HepG2 (cell line): ENCODE measurements around the gene SPOP. TPM values are rescaled to one million over a fixed set of nuclear protein-coding genes. Genes with fewer than 3 reads are reported as not detected.

ENCODE experiments used
- GABPA ChIP-seq, 2 experiments: IDR thresholded peaks; 2 replicates each; pipeline ENCODE4 v1.6.1; 2011 to 2016; ENCODE audit warnings: low read depth in 2 of 2, low read length in 1 of 2, missing biosample characterization in 1 of 2, missing genetic modification characterization in 1 of 2
- GMEB1 ChIP-seq: sonication (generic); formaldehyde crosslinking; IDR thresholded peaks from 2 replicates; pipeline ENCODE4 v1.5.1; 2020; ENCODE audit warnings: missing genetic modification reagents, mild to moderate bottlenecking, borderline replicate concordance
- MXD4 ChIP-seq: IDR thresholded peaks from 2 replicates; pipeline ENCODE4 v1.6.1; 2016; ENCODE audit warnings: mild to moderate bottlenecking, missing biosample characterization, missing genetic modification reagents
- RXRB ChIP-seq: IDR thresholded peaks from 2 replicates; pipeline ENCODE4 v1.6.1; 2016; ENCODE audit warnings: borderline replicate concordance, missing genetic modification reagents, missing compliant biosample characterization
- TFDP1 ChIP-seq: IDR thresholded peaks from 2 replicates; pipeline ENCODE4 v1.6.1; 2016; ENCODE audit warnings: missing compliant biosample characterization, missing genetic modification reagents, borderline replicate concordance
- THRA ChIP-seq: sonication (generic); formaldehyde crosslinking; IDR thresholded peaks from 2 replicates; pipeline ENCODE4 v1.4.0; 2020; ENCODE audit warnings: missing genetic modification reagents, borderline replicate concordance
- ZFP36L1 ChIP-seq: sonication (generic); formaldehyde crosslinking; IDR thresholded peaks from 2 replicates; pipeline ENCODE4 v1.8.0; 2022; ENCODE audit warnings: mild to moderate bottlenecking, missing genetic modification reagents, moderate library complexity
- ZNF770 ChIP-seq: sonication (generic); formaldehyde crosslinking; IDR thresholded peaks from 2 replicates; pipeline ENCODE4 v1.5.0; 2020; ENCODE audit warnings: mild to moderate bottlenecking, missing genetic modification reagents
- polyA plus RNA-seq, 8 experiments: library from polyadenylated mRNA; depleted of rRNA in 3 of 8; stranded (reverse) in 7 of 8; unstranded in 1 of 8; fragments of >200 nt; fragmentation: Illumina TruSeq in 4 of 8; extraction: Trizol in 4 of 8; gene quantifications; 2 replicates each; pipeline versions ENCODE4 v1.2.1 to v1.2.3, GENCODE V29; 2011 to 2016; ENCODE audit warnings: low read depth in 4 of 8, missing spikeins in 1 of 8, mixed read lengths in 1 of 8; ENCODE audit not compliant: insufficient read depth in 1 of 8
- total RNA-seq, 5 experiments: library from RNA; depleted of rRNA; stranded (reverse); fragments of >200 nt; fragmentation: Illumina TruSeq; extraction: Trizol; gene quantifications; 2 replicates each; pipeline ENCODE4 v1.2.3, GENCODE V29; 2016; ENCODE audit warnings: low read depth in 1 of 5
- TF ChIP-seq, protein P1 (sequence below): fragments of 450-650 bp; IDR thresholded peaks from 2 replicates; pipeline ENCODE4 v1.6.1; 2016
- TF ChIP-seq, protein P2 (sequence below): sonication (generic); formaldehyde crosslinking; IDR thresholded peaks from 2 replicates; pipeline ENCODE4 v1.4.0; 2020; ENCODE audit warnings: missing genetic modification reagents
- TF ChIP-seq, protein P3 (sequence below): sonication (generic); formaldehyde crosslinking; IDR thresholded peaks from 2 replicates; pipeline ENCODE4 v1.4.0; 2020; ENCODE audit warnings: missing genetic modification reagents
- TF ChIP-seq, protein P4 (sequence below): sonication (generic); formaldehyde crosslinking; IDR thresholded peaks from 2 replicates; pipeline ENCODE4 v1.5.1; 2020; ENCODE audit warnings: mild to moderate bottlenecking, moderate library complexity, missing genetic modification reagents

Gene SPOP
- total and polyA plus RNA-seq, 2 of the 13 experiments (the other 11 are each of a cell fraction or from before 2014, with no cell fraction given) = 52.8 to 60.8 TPM

DNA sequence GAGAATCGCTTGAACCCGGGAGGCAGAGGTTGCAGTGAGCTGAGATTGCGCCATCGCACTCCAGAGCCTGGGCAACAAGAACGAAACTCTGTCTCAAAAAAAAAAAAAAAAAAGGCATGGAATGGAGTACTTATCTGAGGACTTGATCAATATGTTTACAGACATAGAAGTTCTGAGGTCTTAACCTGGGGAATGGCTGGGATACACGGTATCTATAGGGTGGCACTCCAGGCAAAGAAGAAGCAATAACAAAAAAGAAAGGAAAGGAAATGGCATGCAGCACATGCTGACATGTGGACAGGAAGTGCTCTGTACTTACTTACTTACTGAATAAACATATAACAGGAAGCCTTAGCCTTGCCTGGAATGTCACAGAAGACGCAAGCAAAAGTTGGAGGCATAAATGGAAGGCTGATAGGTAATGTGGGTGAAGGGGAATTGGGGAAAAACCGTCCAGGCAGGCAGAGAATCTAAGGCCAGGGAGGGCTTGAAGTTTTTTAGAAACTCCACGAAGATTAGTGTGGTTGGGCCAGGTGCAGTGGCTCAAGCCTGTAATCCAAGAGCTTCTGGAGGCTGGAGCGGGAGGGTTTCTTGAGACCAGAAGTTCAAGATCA, 10.1 kb upstream of the SPOP start (continued):
- TF ChIP-seq, protein P1, sequence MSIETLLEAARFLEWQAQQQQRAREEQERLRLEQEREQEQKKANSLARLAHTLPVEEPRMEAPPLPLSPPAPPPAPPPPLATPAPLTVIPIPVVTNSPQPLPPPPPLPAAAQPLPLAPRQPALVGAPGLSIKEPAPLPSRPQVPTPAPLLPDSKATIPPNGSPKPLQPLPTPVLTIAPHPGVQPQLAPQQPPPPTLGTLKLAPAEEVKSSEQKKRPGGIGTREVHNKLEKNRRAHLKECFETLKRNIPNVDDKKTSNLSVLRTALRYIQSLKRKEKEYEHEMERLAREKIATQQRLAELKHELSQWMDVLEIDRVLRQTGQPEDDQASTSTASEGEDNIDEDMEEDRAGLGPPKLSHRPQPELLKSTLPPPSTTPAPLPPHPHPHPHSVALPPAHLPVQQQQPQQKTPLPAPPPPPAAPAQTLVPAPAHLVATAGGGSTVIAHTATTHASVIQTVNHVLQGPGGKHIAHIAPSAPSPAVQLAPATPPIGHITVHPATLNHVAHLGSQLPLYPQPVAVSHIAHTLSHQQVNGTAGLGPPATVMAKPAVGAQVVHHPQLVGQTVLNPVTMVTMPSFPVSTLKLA = peak; percentile 29; the same call in 1 of the 2 replicates
- TF ChIP-seq, protein P2, sequence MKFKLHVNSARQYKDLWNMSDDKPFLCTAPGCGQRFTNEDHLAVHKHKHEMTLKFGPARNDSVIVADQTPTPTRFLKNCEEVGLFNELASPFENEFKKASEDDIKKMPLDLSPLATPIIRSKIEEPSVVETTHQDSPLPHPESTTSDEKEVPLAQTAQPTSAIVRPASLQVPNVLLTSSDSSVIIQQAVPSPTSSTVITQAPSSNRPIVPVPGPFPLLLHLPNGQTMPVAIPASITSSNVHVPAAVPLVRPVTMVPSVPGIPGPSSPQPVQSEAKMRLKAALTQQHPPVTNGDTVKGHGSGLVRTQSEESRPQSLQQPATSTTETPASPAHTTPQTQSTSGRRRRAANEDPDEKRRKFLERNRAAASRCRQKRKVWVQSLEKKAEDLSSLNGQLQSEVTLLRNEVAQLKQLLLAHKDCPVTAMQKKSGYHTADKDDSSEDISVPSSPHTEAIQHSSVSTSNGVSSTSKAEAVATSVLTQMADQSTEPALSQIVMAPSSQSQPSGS (CRISPR knock-in tag) = peak; percentile 25; the same call in 1 of the 2 replicates
- 0 out of 2 replicates have a peak, but pooled peaks have one; percentile 7 for TF ChIP-seq THRA (CRISPR knock-in tag)
- TF ChIP-seq, protein P3, sequence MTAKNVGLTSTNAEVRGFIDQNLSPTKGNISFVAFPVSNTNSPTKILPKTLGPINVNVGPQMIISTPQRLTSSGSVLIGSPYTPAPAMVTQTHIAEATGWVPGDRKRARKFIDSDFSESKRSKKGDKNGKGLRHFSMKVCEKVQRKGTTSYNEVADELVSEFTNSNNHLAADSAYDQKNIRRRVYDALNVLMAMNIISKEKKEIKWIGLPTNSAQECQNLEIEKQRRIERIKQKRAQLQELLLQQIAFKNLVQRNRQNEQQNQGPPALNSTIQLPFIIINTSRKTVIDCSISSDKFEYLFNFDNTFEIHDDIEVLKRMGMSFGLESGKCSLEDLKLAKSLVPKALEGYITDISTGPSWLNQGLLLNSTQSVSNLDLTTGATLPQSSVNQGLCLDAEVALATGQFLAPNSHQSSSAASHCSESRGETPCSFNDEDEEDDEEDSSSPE (CRISPR knock-in tag) = 0 out of 2 replicates have a peak, but pooled peaks have one; percentile 28
- no peak; the same call in 1 of the 2 replicates for TF ChIP-seq GABPA (IDR thresholded peaks at IDR 0.05; ENCODE audit: low read depth, low read length)
- peak; percentile 89 for TF ChIP-seq GABPA (CRISPR knock-in tag; IDR thresholded peaks at IDR 0.05; ENCODE audit: low read depth)
- TF ChIP-seq GMEB1 (CRISPR knock-in tag) = peak; percentile 25; the same call in 1 of the 2 replicates
- TF ChIP-seq RXRB = peak; percentile 71; the same call in 1 of the 2 replicates
- TF ChIP-seq TFDP1 (CRISPR knock-in tag) = peak; percentile 84
- TF ChIP-seq ZNF770 (CRISPR knock-in tag) = peak; percentile 75
- TF ChIP-seq ZFP36L1 (CRISPR knock-in tag) = 0 out of 2 replicates have a peak, but pooled peaks have one; percentile 68
- TF ChIP-seq MXD4 (CRISPR knock-in tag) = peak; percentile 35; the same call in 1 of the 2 replicates
- TF ChIP-seq, protein P4, sequence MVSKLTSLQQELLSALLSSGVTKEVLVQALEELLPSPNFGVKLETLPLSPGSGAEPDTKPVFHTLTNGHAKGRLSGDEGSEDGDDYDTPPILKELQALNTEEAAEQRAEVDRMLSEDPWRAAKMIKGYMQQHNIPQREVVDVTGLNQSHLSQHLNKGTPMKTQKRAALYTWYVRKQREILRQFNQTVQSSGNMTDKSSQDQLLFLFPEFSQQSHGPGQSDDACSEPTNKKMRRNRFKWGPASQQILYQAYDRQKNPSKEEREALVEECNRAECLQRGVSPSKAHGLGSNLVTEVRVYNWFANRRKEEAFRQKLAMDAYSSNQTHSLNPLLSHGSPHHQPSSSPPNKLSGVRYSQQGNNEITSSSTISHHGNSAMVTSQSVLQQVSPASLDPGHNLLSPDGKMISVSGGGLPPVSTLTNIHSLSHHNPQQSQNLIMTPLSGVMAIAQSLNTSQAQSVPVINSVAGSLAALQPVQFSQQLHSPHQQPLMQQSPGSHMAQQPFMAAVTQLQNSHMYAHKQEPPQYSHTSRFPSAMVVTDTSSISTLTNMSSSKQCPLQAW (CRISPR knock-in tag) = no peak
